ENCODE results near the gene KLHL21.

DNA sequence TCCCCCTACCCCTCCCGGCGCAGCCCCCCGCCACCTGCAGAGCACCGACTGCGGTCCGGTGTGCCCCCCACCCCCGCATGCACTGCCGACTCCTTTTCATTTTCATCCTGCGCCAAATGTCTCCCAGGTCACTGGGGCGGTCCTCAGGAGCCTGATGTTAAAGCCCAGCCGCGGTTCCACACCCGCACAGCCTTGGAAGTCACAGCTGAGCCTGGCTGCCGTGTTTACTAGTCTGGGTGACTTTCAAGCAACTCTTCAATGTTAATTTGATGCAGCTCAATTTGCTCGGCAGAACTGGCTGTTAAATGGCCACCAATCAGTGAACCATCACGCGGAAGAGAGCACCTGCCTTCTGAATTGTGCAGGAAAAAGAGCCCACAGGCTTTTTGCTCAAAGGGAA lies 49.2 kb upstream of the KLHL21 start:
- no peak for TF ChIP-seq RELA (CRISPR knock-in tag; IDR thresholded peaks at IDR 0.05; ENCODE audit: borderline replicate concordance)
- no peak for TF ChIP-seq CREB1 (CRISPR knock-in tag; IDR thresholded peaks at IDR 0.05)
- no peak for TF ChIP-seq FOXP1 (CRISPR knock-in tag; IDR thresholded peaks at IDR 0.05; ENCODE audit: borderline replicate concordance)
- TF ChIP-seq, protein P1, sequence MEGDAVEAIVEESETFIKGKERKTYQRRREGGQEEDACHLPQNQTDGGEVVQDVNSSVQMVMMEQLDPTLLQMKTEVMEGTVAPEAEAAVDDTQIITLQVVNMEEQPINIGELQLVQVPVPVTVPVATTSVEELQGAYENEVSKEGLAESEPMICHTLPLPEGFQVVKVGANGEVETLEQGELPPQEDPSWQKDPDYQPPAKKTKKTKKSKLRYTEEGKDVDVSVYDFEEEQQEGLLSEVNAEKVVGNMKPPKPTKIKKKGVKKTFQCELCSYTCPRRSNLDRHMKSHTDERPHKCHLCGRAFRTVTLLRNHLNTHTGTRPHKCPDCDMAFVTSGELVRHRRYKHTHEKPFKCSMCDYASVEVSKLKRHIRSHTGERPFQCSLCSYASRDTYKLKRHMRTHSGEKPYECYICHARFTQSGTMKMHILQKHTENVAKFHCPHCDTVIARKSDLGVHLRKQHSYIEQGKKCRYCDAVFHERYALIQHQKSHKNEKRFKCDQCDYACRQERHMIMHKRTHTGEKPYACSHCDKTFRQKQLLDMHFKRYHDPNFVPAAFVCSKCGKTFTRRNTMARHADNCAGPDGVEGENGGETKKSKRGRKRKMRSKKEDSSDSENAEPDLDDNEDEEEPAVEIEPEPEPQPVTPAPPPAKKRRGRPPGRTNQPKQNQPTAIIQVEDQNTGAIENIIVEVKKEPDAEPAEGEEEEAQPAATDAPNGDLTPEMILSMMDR (IDR thresholded peaks at IDR 0.05), result no peak
- no peak for TF ChIP-seq ELF4 (CRISPR knock-in tag; IDR thresholded peaks at IDR 0.05; ENCODE audit: low read depth)
- TF ChIP-seq SP1 (CRISPR knock-in tag; conservative IDR thresholded peaks at IDR 0.05), result no peak
- TF ChIP-seq, protein P2, sequence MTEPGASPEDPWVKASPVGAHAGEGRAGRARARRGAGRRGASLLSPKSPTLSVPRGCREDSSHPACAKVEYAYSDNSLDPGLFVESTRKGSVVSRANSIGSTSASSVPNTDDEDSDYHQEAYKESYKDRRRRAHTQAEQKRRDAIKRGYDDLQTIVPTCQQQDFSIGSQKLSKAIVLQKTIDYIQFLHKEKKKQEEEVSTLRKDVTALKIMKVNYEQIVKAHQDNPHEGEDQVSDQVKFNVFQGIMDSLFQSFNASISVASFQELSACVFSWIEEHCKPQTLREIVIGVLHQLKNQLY (CRISPR knock-in tag; IDR thresholded peaks at IDR 0.05), result no peak
- TF ChIP-seq, protein P3, sequence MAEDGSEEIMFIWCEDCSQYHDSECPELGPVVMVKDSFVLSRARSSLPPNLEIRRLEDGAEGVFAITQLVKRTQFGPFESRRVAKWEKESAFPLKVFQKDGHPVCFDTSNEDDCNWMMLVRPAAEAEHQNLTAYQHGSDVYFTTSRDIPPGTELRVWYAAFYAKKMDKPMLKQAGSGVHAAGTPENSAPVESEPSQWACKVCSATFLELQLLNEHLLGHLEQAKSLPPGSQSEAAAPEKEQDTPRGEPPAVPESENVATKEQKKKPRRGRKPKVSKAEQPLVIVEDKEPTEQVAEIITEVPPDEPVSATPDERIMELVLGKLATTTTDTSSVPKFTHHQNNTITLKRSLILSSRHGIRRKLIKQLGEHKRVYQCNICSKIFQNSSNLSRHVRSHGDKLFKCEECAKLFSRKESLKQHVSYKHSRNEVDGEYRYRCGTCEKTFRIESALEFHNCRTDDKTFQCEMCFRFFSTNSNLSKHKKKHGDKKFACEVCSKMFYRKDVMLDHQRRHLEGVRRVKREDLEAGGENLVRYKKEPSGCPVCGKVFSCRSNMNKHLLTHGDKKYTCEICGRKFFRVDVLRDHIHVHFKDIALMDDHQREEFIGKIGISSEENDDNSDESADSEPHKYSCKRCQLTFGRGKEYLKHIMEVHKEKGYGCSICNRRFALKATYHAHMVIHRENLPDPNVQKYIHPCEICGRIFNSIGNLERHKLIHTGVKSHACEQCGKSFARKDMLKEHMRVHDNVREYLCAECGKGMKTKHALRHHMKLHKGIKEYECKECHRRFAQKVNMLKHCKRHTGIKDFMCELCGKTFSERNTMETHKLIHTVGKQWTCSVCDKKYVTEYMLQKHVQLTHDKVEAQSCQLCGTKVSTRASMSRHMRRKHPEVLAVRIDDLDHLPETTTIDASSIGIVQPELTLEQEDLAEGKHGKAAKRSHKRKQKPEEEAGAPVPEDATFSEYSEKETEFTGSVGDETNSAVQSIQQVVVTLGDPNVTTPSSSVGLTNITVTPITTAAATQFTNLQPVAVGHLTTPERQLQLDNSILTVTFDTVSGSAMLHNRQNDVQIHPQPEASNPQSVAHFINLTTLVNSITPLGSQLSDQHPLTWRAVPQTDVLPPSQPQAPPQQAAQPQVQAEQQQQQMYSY (CRISPR knock-in tag; IDR thresholded peaks at IDR 0.05), result no peak
- TF ChIP-seq OVOL2 (CRISPR knock-in tag; IDR thresholded peaks at IDR 0.05; ENCODE audit: borderline replicate concordance), result no peak
- TF ChIP-seq NR3C1 (CRISPR knock-in tag; conservative IDR thresholded peaks at IDR 0.05; ENCODE audit: low read depth), result no peak
- TF ChIP-seq, protein P4, sequence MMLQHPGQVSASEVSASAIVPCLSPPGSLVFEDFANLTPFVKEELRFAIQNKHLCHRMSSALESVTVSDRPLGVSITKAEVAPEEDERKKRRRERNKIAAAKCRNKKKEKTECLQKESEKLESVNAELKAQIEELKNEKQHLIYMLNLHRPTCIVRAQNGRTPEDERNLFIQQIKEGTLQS (CRISPR knock-in tag; conservative IDR thresholded peaks at IDR 0.05), result no peak

Data from WTC11 (cell line).